Right lung (tissue), 5 donors: ENCODE data around the gene PRSS8. TPM values are rescaled to one million over a fixed set of nuclear protein-coding genes. Genes with fewer than 3 reads are reported as not detected.
"Not testable (repeated sequence)": the region's sequence is repeated elsewhere in the genome, so short reads cannot be mapped to it uniquely, and the experiment has no call there.

Experiments
- DNase-seq, 2 donors: peaks; one replicate each; pipeline ENCODE4 v3.0.0-alpha.2; 2013
- polyA plus RNA-seq, 5 donors: library from polyadenylated mRNA; unstranded; fragments of 120-200 nt; gene quantifications; one replicate each; pipeline versions ENCODE4 v1.2.1 to v1.2.3, GENCODE V29; 2013; ENCODE audit warnings: inconsistent platforms in 1 of 5, low replicate concordance in 1 of 5; ENCODE audit not compliant: insufficient read length in 5 of 5, insufficient read depth in 1 of 5

Gene PRSS8
- polyA plus RNA-seq, 5 donors, result 84.0 to 149 (median 119) TPM

DNA sequence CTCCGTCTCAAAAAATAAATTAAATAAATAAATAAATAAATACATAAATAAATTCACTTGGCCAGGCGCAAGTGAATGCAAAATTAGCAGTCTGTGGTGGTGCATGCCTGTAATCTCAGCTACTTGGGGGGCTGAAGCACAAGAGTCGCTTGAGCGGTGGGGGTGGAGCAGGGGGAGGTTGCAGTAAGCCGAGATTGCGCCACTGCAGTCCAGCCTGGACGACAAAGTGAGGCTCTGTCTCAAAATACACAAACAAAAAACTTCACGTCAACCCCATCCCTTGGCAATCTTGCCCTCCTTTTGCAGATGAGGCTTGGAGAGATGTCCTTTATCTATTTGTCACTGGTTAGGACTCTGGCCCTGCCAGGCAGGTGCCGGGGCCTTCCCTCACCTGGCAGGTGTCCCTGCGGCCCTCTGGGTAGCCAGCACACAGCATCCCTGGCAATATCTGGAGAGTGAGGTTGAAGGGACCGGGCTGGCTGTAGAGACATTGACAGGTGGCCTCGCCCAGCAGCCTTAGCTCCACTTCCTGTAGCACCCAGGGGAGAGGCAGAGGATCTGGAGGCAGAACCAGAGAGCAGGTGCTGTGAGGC is 10.0 kb upstream of the PRSS8 start:
- DNase-seq, result no peak

GRCh38 chr16:31144418-31144817 is 8.9 kb upstream of the PRSS8 start:
- not testable (repeated sequence) for DNase-seq

DNA sequence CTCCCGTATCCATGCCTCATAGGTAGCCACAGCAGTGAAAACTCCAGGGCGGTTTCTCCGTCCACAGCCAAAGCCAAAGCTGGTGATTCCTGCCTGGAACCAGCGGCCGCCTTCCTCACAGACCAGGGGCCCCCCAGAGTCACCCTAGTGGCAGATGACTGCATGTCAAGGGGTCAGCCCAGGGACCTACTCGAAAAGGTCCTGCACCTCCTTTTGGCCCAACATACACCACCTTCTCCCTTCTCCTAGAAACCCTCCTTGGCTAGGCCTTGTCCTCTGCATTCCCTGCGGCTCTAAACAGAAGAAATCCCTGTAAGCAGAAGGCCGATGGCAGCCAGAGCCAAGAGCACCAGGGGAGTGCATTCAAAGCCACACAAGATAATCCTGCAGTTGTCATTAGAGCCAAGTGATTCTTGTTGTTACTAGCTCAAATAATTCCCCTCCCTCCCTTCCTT is 8.2 kb upstream of the PRSS8 start:
- no peak for DNase-seq

GRCh38 chr16:31143011-31143693 is 7.6 kb upstream of the PRSS8 start:
- DNase-seq, result no peak

- DNase-seq, result peak; percentile 99
These were observed 6.8 kb upstream of the PRSS8 start for GRCh38 chr16:31142109-31143010.

DNA sequence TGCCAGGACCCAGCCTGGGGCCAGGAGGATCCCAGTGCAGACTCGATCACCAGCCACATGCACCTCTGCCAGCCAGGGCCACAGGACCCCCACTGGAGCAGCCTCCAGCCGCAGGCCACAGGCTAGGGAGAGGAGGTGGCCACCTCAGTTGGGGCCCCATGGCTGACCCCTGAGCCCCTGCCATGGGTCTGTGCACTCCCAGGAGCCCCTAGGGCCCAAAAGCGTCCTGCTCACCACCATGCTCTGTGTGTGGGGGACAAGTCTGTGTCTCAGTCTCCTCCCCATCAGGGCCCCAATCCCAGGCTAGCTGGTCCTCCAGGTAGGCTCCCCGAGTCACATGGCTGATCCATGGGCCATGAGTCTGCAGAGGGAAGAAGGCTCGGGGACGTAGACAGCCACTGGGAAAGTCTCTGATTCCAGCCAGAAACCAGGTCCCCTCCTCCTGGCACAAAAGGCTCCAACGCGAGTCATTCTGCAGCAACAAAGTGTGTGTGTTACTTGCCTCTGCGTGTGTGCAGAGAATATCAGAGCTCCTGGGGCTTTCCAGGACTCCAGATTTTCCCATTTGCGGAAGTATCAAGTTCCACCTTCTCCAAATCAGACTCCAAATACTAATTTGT is 6.1 kb upstream of the PRSS8 start:
- DNase-seq, result no peak

GRCh38 chr16:31141071-31141469 is 5.5 kb upstream of the PRSS8 start:
- not testable (repeated sequence) for DNase-seq

GRCh38 chr16:31138621-31139578 is 3.4 kb upstream of the PRSS8 start:
- peak; percentile 64 to 76 for DNase-seq

- not testable (repeated sequence) for DNase-seq
These were observed 1.4 kb upstream of the PRSS8 start for GRCh38 chr16:31136822-31137499.

GRCh38 chr16:31136287-31136662 is 748 bp upstream of the PRSS8 start:
- no peak for DNase-seq

DNA sequence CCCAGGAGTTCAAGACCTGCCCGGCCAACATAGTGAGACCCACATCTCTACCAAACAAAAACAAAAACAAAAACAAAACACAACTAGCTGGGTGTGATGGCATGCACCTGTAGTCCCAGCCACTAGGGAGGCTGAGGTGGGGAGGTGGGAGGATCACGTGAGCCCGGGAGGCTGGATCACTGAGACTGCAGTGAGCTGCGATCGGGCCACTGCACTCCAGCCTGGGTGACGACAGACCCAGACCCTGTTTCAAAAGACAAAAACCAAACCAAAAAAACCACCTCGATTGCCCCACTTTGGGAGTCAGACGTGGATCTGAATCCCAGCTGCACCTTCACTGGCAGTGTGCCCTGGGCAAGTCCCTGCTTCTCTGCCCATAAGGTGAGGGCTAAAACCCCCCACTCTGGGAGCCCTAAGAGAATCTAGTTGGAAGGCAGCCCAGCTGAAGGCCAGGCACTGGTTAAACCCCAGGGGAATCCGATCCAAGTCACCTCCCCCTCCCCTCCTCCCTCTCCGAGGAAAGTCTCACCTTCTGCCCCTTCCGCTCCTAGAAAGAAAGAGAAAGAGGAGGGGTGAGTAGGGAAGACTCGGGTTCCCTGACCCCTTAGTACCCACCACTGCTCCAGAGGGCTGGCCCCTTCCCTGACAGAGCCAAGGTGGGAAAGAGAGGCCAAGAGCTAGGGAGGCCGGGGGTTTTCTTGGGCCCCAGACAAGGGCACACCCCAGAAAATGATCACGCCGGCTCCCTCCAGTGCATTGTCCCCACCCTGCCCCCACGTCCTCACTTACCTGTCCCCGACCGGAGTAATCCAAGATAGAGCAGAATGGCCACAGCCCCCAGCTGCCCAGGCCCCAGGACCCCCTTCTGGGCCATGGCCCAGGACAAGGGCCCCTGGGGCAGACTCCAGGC is 647 bp downstream of the PRSS8 start:
- DNase-seq, result no peak

- no peak for DNase-seq
These were observed 1.4 kb downstream of the PRSS8 start for GRCh38 chr16:31134091-31134571.

DNA sequence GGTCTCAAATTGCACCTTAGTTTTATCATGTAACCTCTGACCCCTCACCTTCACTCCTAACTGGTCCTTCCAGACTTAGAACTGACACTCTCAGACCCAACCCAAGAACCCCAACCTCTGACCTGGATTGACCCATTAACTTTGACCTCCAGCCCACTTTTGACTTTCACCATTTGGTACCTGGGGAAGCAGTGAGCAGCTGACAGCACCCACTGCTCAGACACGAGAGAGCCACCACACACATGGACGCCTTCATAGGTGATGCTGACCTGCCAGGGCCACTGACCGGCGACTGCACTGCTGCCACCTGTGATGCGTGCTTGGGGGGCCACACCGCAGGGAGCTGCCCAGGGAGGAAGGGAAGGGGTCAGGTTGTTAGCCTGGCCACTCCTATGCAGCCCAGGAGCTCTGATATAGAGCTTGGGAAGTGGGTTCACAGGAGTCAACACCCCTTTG is 2.5 kb downstream of the PRSS8 start:
- DNase-seq, result no peak

GRCh38 chr16:31132303-31132979 is 3.1 kb downstream of the PRSS8 start:
- no peak for DNase-seq

GRCh38 chr16:31131841-31132271 is 3.7 kb downstream of the PRSS8 start:
- no peak for DNase-seq

- DNase-seq, result no peak
These were observed 4.1 kb downstream of the PRSS8 start for GRCh38 chr16:31131416-31131815.

DNA sequence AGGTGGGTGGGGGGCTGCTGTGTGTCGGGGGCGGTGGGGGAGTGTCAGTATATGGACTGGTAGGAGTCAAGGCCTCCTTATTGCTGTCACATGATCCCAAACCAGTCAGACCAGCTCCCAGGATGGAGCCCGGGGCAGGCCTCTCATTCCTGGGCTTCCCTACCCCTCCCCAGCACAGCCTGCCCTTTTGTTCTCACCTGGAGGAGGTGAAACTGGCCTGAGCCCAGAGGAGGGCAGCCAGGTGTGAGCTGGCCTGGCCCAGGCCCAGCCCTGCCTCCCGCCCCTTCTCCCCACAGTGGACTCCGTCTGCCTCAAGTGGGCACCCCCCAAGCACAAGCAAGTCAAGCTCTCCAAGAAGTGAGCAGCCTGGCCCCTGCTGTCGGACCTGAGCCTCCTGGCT is 4.6 kb downstream of the PRSS8 start:
- peak; percentile 73 to 78 for DNase-seq

DNA sequence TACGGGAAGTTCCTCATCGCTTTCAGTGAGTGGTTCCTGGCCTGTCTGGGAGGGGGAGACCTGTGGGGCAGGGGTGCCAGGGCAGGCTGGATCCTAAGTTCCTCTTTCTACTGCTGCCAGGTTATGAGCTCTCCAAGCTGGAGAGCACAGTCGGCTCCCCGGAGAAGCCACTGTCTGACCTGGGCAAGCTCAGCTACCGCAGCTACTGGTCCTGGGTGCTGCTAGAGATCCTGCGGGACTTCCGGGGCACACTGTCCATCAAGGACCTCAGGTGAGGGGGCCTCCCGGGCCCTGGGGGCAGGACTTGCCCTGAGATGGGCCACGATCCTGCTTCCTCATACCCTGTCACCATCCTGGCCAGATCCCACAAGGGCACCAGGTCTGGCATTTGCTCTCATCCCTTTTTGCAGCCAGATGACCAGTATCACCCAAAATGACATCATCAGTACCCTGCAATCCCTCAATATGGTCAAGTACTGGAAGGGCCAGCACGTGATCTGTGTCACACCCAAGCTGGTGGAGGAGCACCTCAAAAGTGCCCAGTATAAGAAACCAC is 5.1 kb downstream of the PRSS8 start:
- no peak for DNase-seq
